HG03103 (cell line): ENCODE results near the gene CAPN10.

ENCODE experiments used
- ATAC-seq: cut with Tn5 transposase; IDR thresholded peaks from one replicate; pipeline ENCODE4 v1.9.1; 2021; ENCODE audit warnings: low read depth; ENCODE audit not compliant: unreplicated experiment

The CAPN10 gene

DNA sequence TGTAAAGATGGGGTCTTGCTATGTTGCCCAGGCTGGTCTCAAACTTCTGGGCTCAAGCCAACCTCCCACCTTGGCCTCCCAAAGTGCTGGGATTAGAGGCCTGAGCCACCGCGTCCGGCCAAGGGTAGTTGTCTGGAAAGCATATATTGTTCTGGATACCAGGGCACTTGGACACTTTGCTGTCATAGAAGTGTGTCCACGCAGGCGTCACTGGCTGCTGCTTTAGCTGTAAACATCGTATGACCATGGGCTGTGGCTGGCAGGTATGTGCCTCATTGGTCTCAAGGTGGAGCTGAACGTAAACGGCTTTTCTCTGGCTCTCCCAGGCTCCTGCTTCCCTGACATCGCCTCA lies 35.5 kb downstream of the CAPN10 start:
- no peak for ATAC-seq

DNA sequence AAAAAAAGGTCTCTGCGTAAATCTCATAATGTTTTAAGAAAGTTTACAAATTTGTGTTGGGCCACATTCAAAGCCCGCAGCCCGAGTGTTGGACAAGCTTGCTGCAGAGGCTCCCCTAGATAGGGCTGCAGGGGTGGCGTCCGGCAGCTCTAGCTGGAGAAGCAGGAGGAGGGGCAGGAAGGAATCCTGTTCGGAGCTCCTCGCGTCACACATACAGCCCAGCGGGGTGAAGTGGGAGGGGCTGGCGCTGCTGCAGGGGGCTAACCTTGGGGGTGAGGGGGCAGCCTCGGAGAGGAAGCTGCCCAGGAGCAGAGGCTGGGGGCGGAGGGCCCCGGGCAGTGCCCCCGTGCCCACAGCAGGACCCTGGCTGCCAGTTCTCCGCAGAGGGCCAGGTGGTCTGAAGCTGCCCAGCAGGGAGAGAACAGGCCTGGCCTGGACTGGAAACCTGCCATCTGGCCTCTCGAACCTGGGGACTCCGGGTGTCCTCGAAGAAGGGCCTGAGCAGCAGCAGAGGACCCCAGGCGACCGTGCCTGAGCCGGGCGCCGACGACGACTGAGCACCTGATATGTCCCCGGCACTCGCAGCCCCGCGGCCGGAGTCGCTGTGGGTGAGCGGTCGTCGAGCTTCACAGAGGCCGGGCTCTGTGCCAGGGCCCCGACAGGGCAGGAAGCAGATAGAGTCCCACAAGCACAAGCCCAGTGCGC lies 36.1 kb downstream of the CAPN10 start:
- no peak for ATAC-seq

DNA sequence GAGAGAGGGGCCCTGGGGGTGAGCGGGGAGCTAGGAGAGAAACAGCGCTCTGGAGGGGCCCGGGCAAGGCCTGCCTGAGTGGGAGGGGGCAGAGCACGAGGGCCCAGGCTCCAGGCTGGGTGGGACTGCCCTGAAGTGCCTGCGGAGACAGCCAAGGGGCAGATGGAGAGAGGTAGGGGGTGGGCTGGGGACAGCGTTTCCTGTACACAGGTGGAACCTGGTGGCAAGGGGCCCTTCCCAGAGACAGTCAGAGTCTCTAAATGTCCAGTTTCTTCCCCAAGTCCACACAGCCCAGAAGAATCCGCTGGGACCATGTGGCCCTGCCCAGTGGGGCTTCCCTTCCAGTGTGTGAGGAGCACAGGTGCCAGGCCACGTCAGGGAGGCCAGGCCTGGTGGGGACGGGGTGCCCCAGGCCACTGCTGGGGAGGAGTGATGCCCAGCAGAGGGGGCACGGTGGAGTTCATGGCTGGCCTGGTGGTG lies 37.0 kb downstream of the CAPN10 start:
- ATAC-seq, result no peak

DNA sequence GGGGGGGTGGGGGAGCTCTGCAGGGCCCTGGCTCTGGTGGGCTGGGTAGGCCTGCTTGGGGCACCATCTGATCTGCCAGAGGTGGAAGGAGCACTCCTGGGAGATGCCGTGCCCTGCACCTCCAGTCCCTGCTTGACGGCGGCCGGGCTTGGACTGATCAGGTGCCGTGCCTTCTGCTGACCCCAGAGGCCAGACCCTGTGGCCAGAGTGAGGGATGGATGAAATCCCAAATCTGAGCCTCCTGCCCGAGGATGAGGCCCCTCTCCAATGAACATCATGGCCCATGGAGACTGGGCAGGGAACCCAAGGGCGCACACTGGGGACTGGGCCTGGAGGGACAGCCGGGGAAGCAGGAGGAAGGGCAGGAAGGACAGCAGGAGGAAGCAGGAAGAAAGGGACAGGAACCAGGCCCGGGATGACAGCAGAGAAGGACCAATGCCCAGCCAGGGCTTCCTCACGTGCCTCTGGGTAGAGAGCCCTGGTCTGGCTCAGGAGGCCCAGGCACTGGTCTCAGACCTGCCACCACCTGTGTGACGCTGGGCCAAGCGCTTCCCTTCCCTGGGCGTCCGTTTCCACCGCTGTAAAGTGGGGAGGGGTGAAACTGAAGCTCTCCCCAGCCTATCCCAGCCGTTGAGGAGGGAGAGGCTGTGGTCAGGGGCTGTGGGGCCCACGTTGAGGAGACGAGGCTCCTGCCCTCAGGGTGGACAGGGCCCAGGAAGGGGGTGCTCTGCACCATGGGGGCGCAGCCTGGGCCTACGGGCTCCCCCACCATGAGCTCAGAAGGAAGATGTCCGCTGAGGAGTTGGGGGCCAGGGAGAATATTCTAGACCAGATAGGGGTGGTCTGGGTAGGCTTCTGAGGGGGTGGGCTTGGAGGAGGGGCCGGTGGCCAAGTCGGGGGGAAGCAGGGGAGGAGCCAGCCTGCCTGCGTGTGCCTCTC lies 37.7 kb downstream of the CAPN10 start:
- ATAC-seq, result no peak

DNA sequence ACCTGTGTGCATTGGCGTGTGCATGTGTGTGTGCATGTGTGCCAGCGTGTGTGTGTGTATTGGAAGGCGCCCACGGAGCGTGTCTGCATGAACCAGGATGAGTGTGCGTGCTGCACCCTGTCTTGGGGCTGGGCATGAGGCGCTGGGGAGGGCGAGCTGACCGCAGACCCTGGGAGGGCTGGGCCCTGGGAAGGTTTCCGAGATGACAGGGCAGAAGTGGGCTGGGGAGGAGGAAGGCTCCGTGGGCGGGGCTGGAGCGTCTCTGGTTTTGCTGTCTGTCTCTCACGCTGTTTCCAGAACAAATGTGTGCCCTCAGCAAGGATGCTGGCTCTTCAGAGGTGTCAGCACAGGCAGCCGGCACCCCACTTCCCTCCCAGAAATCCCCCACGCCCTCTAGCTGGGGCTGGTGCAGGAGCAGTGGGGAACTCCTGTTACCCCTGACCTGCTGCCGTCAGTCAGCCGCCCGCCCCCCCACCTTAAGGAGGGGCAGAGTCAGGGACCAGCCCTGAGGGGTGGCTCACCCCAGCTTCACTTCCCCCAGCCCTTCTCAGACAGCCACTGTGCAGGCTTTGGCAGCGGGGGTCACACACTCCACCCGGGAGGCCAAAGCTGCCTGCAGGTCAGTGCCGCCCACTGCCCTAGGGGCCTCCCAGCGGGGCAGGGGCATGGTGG lies 38.6 kb downstream of the CAPN10 start, which contains the start of gene GPR35:
GPR35 (plus strand) TSS at position 531 of the 672 bp plus-strand sequence. CDS start 4,473 bp downstream, outside the sequence.
- no peak for ATAC-seq

DNA sequence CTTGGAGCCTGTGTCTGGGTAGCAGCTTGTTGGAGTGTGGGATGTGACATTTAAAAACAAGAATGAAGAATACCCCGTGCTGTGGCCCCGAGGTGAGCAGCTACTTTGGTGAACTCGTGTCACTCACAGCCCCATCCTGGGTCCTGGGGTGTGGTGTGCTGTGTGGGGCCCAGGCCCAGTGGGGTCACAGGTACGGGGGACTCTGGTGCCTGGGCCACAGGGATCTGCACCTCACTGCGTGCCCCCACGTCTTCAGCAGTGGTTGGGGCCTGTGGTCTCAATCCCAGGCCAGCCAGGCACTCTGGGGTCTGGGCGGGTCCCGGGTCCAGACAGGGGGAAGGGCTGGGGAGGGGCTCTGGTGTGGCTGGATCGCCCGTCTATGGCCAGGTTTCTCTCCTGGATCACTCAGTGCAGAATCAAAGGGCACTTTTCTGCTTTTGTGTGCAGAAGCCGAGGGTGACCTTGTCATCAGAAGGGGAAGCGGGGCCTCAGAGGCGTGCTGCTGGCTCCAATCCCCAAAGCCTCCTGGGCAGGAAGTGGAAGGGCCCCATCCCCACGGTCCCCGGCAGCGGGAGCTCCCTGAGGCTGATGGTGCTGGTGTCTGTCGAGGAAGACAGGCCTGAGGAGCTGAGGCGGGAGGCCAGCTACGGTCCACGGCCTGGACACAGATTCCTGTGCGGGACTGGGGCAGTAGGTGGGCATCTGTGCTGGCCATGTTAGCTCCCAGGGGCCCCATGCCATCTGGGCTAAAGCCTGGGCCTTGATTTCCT lies 40.2 kb downstream of the CAPN10 start:
- no peak for ATAC-seq

DNA sequence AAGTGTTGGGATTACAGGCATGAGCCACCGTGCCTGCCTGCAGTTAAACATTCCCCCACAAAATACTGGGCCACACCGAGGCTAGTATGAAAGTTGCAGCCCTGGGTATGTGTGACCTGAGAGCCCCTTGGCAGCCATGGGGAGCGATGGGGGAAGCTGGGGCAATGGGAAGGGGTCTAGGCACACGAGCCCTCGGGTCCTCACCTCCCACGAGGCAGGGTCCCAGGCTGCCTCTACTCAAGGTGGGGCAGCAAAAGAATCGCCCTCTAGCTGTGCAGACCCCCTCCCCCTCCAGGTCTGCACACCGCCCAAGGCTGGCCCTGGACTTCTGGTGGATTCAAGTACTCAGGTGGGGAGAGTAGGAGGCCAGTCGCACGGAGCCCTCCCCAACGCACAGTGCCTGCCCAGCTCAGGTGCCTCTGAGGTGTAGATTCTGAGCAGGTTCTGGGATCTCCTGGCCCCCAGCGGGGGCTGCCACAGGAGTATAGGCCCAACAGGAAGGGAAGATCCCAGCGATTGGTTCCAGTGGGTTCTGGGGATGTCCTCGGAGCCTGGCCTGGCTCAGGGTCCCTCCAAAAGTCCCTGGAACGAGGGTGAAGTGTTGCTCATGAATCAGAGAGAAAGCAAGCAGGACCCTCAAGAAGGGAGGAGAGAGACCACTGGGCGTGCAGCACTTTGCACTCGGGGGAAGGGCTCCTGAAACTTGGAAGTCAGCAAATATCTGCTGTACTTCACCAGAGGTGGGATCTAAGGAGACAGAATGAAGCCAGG lies 41.4 kb downstream of the CAPN10 start:
- no peak for ATAC-seq

DNA sequence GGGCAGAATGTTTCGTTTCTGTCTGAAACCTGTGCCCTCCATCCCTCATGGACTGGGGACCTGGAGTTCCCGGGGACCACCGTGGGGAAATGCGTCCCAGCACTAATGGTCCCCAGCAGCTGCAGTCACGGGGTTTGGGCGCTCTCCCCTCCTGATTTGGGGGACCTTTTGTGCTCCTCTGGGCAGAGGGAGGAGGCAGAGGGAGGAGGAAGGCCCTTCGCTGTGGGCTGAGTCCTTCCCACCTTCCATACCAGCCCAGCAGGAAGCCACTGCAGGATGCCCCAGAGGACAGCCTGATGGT lies 41.9 kb downstream of the CAPN10 start:
- no peak for ATAC-seq

DNA sequence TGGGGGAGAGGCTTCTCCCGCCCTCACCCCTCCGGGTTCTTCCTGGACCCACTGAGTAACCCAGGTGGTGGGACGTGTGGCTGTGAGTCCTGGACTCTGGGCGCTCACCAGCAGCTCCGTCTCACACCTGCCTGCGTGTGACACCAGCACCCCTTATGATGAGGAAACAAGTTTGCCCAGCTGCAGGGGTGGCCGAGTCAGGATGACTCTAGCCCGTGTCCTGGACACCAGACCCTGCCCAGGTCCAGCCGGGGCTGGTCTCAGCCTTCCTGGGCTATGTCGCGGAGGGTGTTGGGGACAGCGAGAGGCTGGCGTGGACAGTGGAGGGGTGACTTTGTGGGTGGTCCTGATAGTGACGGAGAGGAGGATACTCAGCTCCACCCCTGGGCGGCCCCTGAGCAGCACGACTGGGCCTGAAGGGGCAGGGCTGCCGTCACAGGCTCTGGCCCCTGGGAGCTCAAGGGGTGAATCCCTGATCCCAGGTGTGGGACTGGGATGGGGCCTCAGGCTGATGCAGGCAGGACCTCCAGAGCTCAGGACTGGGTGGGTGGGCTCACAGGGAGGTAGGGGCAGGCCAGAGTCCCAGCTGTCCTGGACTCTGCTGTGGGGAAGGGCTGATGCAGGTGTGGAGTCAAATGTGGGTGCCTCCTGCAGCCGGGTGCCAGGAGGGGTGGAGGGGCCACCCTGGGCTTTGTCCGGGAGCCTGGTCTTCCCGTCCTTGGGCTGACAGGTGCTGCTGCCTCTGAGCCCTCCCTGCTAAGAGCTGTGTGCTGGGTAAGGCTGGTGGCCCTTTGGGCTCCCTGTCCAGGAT lies 42.5 kb downstream of the CAPN10 start:
- no peak for ATAC-seq

DNA sequence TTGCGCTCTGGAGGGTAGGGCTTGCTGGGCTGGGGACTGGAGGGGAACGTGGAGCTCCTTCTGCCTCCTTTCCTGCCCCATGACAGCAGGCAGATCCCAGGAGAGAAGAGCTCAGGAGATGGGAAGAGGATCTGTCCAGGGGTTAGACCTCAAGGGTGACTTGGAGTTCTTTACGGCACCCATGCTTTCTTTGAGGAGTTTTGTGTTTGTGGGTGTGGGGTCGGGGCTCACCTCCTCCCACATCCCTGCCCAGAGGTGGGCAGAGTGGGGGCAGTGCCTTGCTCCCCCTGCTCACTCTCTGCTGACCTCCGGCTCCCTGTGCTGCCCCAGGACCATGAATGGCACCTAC lies 43.1 kb downstream of the CAPN10 start:
- no peak for ATAC-seq

DNA sequence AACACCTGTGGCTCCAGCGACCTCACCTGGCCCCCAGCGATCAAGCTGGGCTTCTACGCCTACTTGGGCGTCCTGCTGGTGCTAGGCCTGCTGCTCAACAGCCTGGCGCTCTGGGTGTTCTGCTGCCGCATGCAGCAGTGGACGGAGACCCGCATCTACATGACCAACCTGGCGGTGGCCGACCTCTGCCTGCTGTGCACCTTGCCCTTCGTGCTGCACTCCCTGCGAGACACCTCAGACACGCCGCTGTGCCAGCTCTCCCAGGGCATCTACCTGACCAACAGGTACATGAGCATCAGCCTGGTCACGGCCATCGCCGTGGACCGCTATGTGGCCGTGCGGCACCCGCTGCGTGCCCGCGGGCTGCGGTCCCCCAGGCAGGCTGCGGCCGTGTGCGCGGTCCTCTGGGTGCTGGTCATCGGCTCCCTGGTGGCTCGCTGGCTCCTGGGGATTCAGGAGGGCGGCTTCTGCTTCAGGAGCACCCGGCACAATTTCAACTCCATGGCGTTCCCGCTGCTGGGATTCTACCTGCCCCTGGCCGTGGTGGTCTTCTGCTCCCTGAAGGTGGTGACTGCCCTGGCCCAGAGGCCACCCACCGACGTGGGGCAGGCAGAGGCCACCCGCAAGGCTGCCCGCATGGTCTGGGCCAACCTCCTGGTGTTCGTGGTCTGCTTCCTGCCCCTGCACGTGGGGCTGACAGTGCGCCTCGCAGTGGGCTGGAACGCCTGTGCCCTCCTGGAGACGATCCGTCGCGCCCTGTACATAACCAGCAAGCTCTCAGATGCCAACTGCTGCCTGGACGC lies 43.6 kb downstream of the CAPN10 start:
- no peak for ATAC-seq

DNA sequence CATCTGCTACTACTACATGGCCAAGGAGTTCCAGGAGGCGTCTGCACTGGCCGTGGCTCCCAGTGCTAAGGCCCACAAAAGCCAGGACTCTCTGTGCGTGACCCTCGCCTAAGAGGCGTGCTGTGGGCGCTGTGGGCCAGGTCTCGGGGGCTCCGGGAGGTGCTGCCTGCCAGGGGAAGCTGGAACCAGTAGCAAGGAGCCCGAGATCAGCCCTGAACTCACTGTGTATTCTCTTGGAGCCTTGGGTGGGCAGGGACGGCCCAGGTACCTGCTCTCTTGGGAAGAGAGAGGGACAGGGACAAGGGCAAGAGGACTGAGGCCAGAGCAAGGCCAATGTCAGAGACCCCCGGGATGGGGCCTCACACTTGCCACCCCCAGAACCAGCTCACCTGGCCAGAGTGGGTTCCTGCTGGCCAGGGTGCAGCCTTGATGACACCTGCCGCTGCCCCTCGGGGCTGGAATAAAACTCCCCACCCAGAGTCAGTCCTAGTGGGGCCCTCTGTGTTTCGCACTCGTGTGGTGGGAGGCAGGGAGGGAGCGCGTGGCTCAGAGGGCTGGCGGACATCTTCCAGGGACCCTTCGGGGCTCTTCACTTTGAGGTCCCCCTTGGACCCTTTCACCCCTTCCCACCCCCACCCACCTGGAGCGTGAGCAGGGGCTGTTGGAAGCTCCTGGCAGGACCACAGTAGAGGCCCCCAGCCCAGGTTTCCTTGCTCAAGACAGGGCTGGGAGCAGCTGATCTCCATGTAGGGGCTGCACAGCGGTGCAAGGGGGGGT lies 44.4 kb downstream of the CAPN10 start:
- ATAC-seq, result no peak

DNA sequence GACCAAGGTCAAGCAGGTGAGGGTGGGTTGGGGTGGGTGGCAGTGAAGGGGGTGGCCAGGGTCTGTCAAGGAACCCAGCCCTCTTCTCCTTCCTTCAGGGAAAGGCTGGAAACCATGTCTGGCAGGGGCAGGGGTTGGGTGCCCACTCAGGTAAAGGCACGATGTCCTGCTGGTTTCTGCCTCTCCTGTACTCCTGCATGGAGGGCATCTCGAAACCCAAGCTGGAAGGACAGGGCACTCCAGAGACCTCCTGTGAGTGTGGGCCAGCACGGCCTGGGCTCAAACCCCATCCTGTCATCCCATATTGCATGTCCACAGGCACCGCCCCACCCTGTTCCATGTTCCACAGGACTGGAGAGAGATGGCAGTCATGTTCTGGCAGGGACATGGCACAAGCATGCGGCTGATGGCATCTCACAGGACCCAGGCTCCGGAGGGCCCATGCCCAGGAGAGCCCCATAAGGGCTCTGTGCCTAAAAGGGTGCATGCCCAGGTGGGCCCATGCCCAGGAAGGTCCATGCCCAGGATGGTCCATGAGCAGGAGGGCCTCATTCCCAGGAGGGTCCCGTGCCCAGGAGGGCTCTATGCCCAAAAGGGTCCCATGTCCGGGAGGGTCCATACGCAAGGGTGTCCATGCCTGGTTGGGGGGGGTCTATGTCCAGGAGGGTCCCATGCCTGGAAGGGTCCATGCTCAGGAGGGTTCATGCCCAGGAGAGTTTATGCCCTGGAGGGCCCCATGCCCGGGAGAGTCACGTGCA lies 45.2 kb downstream of the CAPN10 start:
- ATAC-seq, result no peak

DNA sequence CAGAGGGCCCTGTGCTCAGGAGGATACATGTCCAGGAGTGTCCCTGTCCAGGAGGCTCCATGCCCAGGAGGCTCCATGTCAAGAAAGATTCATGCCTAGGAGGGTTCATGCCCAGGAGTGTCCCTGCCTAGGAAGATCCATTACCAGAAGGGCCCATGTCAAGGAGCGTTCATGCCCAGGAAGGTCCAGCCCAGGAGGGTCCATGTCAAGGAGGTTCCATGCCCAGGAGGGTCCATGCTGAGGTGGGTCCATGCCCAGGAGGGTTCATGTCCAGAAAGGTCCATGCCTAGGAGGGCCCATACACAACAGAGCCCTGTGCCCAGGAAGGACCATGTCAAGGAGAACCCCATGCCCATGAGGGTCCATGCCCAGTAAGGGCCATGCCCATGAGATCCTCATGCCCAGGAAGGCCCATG lies 45.8 kb downstream of the CAPN10 start:
- ATAC-seq, result no peak

DNA sequence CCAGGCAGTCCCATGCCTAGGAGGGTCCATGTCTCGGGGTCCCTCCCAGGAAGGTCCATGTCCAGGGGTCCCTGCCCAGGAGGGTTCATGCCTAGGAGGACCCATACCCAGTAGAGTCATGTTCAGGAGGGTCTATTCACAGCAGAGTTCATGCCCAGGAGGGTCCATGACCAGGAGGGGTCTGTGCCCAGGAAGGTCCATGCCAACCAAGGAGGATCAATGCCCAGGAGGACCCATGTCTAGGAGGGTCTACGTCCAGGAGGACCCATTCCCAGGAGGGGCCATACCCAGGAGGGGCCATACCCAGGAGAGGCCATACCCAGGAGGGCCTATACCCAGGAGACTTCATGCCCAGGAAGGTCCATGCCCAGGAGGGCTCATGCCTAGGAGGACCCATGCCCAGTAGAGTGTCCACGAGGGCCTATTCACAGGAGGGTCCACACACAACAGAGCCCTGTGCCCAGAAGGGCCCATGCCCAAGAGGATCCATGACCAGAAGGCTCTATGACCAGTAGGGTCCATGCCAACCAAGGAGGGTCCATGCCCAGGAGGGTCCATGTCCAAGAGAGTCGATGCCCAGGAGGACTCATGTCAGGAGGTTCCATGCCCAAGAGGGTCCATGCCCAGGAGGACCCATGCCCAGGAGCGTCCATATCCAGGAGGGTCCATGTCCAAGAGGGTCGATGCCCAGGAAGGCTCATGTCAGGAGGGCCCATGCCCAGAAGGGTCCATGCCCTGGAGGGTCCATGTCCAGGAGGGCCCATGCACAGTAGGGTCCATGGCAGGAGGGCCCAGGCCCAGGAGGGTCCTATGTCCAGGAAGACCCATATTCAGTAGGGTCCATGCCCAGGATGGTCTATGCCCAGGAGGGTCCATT lies 48.8 kb downstream of the CAPN10 start:
- no peak for ATAC-seq

DNA sequence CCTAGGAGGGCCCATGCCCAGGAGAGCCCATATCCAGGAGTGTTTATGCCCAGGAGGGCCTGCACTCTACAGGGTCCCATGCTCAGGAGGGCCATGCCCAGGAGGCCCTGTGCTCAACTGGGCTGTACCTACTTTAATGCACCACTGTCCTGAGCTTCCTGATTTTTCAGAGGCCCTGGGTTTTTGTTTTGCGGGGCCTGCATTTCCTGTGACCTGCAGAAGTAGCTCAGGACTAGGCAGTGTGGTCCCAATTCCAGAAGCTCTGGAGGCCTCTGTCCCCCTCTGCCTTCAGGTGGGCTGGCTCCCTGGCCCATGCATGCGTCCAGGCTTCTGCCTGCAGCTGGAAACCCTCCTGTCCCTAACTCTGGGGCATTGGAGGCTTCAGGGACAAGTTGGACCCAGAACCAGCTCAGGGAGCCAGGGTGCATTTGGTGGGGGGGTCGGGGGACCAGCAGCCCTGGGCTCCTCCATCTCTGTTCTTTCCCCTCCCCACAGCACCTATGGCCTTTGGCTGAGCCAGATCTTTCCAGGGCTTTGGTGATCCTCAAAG lies 49.5 kb downstream of the CAPN10 start:
- ATAC-seq, result no peak
